Left lobe of liver (tissue), 2 donors: ENCODE measurements around the gene TSPAN6. TPM values are rescaled to one million over a fixed set of nuclear protein-coding genes. Genes with fewer than 3 reads are reported as not detected.

Experiments
- ATAC-seq: fragments of 200-7000 bp; cut with Tn5 transposase; one replicate; pipeline ENCODE4 v1.9.1; 2020; ENCODE audit warnings: mild to moderate bottlenecking, moderate library complexity
- DNase-seq: peaks from one replicate; pipeline ENCODE4 v3.0.0-alpha.2; 2020; ENCODE audit warnings: low spot score
- total RNA-seq: library from RNA; stranded (reverse); gene quantifications from one replicate; pipeline ENCODE4 v1.2.1, GENCODE V29; 2021
- donor health status: DM: no; HTN: no; CAD: no; lungs with moderate emphysema.
- donor health status: DM: no; HTN: yes; CAD: no.

The TSPAN6 gene
- total RNA-seq, 1 donor from 2014 or later, result 35.2 TPM

DNA sequence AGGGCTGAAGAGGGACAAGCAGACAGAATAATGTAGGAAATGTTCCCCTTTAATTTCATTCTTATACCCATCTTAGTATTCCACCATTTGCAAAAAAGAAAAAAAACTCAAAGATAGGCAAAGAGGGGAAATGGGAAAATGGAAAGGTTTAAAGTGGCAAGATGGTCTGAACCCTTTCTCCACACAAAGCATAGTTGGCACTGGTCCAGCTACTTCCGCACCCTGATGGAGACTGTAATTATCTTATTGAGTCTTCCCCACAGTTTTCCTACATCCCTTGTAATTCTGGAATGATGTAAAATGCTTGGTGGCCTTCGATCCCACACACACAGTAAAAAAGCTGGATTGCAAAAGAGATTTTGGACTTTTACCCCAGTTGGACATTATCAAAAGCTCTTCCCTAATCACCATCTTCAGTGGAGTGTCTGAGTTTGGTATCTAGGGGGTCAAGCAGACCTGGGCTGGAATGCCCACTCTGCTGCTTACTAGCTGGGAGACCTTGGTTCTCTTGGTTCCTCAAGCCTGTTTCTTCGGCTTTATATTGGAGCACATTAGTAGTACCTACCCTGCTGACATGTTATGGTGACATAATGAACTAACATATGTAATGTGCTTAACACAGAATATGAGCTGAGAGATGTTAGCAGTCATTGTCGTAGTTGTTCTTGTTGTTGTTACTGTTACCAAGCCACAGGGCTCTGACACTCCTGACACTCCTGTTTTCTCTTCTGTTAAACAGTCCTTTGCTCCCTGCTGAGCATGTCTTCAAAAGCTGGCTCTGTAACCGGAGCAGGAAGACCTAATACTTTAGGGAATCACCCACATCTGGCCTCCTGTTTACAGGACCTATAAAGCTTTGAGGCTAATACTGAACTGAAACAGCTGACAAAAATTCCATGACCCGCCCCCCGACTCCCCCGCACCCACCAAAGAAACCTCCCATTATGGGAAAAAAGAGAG lies 12.1 kb upstream of the TSPAN6 start:
- DNase-seq, result no peak

GRCh38 chrX:100647739-100648138 lies 11.1 kb upstream of the TSPAN6 start:
- peak; percentile 11 for ATAC-seq

More for the DNA sequence above, 12.1 kb upstream of the TSPAN6 start:
- ATAC-seq, result peak; percentile 42

DNA sequence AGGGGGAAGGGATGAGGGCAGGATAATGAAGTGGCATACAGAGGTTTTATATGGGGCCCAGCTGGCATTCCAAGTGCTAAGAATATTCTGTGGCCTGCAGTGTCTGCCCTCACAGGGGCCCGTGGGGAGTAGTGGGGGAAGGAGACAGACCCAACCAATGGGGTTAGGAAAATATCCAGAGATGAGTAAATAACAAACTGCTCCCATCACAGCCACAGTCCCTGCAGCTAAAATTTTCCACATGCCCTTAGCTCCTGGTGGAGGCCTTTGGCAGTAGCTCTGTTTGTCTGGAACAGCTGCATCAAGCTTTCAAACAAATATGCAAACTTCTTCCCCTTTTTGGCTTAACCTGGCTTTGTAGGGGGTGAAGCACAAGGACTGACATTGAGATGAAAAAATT lies 10.5 kb upstream of the TSPAN6 start:
- ATAC-seq, result peak; percentile 36
- DNase-seq, result no peak

More at GRCh38 chrX:100647739-100648138, 11.1 kb upstream of the TSPAN6 start:
- no peak for DNase-seq

DNA sequence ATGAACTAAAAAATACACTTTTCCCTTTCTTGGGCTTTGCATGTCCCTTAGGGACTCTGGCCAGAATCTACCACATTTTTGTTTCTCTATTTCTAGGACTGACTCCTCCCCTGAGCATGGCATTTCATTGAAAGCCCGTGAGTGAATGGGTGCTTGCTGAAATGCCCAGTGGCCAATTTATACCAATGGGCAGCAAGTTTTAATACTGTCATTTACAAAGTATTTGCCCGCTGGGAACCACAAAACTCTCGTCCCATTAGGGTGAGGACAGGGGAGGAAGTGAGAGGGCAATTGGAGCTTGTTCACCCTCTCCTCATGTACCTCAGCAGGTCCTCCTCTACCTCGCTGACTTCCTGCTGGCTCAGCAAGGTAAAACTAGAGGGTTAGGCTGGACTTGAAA lies 8.5 kb upstream of the TSPAN6 start:
- DNase-seq (no peak), ATAC-seq (no peak)

DNA sequence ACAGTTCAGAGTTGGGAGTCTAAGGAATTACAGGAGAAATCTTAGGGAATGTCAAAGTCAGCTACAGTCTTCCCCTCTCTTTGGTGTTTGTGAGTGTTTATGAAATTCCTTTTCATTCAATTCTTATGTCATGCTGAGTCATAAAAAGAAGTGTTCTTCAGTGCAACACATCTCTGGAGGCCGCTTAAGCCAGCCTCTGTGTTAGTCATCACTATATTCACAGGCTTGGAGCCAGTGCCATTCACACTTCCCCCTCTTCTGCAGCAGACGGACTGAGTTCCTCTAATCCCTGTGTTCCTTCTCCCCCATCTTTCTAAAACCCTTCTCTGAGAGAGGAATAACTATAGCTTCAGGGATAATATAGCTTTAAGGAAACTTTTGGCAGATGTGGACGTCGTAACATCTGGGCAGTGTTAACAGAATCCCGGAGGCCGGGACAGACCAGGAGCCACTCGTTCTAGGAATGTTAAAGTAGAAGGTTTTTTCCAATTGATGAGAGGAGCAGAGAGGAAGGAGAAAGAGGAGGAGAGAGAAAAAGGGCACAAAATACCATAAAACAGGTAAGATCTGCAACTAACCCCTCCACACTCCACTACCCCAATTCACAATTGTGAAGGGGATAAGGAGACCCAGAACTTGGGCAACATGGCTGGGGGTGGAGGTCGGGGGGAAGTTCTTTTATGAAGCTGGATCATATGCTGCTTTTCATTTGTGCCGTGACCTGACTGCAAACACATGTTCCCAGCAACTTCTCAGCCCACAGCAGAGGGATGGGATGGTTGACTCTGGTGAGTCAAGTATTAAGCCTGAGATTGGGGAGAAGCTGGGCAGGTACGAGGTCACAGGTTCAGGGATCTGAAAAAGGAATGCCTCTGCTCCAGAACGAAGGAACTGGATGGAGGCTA lies 7.6 kb upstream of the TSPAN6 start, which contains the start of gene SRPX2:
Gene SRPX2 (plus strand): TSS at position 244 of the 905 bp plus-strand sequence. CDS start 2,124 bp downstream, outside the sequence.
- no peak for ATAC-seq
- no peak for DNase-seq

DNA sequence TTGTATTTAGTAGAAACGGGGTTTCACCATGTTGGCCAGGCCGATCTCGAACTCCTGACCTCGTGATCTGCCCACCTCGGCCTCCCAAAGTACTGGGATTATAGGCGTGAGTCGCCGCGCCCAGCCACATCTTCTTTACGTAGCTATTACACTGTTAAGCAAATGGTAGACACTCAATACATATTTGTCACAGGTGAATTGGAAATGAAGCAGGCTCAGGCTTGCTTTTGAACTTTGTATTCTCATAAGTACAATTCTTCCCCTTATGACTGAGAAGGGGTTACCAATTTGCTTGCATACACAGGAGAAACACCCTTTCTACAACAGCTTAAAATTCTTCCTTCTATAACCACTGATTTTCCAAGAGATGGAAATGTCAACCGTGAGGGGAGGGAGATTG lies 6.6 kb upstream of the TSPAN6 start:
- ATAC-seq, result no peak

GRCh38 chrX:100642290-100642689 lies 5.7 kb upstream of the TSPAN6 start:
- ATAC-seq, result no peak
- no peak for DNase-seq

More for the DNA sequence above, 6.6 kb upstream of the TSPAN6 start:
- no peak for DNase-seq

- DNase-seq, result no peak
- peak; percentile 72 for ATAC-seq
Observed at GRCh38 chrX:100635989-100636320, 651 bp downstream of the TSPAN6 start.

DNA sequence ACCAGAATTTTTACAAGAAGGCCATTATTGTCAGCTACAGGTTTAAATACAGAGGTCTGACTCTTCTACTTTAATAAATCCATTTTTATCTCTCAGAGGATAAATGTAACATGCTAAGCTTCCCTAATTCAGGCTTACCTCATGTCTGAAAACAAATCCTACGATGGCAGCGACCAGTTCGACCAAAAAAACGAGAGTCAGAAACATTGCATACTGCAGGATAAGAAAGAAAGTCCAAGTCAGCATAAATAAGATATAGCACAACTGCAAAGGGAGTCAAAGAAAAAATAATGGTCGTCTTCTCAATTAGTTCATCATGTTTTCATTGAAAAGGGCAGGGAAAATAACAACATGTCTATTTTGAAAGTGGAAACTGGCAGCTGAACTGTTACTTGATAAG lies 1.6 kb downstream of the TSPAN6 start:
- ATAC-seq, result no peak

DNA sequence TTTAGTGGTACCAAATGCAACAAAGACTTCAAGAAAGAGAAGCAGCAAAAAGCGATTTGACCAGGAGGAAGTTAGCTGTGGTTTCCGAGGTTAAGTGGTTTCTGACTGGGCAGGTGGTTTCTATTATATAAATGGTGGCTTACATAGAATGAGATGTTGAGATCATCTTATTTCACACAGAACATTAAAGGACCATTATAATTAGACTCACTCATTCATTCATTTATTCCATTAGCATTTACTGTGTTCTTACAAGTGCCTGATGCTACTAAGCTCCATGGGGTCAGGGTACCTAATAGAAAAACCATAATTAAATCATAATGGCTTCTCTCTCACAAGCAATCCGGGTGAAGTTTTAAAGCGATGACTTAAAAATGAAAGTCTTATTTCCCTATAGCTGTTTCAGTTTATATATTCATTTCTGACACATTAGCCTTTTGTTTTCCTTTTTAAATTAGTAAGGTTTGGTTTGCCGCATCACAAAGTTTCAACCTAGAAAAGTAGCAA lies 10.6 kb downstream of the TSPAN6 start:
- ATAC-seq, result no peak
- no peak for DNase-seq

More for the DNA sequence above, 1.6 kb downstream of the TSPAN6 start:
- no peak for DNase-seq

- no peak for DNase-seq
- ATAC-seq, result no peak
Observed at GRCh38 chrX:100623001-100623400, 13.6 kb downstream of the TSPAN6 start.

DNA sequence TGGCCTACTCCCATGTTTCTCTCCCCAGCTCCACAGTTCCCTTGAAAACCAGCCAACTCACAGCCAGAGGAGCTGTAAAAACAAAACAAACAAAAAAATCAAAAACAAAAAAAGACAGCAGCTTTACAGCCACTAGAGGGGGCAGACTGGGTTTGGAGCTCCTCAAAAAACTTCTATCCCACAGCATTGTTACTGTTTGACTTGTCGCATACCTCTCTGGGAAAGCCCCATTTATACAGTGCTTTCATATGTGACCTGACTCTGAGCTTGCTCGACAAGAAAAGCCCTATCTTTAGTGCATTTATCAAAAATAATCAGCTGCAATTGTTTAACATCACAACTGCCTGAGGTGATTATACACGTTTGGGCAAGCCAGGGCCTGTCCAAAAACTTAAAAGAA lies 21.6 kb downstream of the TSPAN6 start:
- ATAC-seq (peak; percentile 92), DNase-seq (peak; percentile 46)

GRCh38 chrX:100611951-100612350 lies 24.7 kb downstream of the TSPAN6 start:
- ATAC-seq (no peak), DNase-seq (no peak)

- DNase-seq, result no peak
- no peak for ATAC-seq
Observed at GRCh38 chrX:100609591-100609990, 27.0 kb downstream of the TSPAN6 start.

DNA sequence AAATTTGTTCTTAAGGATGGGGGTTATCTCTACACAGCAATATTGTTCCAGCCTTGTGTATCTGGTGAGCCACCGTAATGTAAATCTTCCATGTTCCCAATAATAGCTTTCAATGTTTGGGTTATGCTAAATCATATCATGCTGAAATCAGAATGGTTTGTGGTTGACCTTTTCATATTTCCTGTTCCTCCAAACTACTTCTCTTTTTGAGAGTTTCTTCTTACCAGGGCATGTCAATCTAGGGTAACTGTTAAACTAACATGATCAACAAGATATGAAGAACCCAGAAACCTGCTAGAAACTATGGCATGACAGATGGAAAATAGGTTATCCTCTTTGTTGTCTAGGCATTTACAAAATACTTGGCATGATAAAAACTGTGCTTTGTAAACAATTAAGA lies 29.9 kb downstream of the TSPAN6 start:
- DNase-seq (no peak), ATAC-seq (no peak)

GRCh38 chrX:100600758-100601157 lies 35.8 kb downstream of the TSPAN6 start:
- ATAC-seq (peak; percentile 28), DNase-seq (no peak)

DNA sequence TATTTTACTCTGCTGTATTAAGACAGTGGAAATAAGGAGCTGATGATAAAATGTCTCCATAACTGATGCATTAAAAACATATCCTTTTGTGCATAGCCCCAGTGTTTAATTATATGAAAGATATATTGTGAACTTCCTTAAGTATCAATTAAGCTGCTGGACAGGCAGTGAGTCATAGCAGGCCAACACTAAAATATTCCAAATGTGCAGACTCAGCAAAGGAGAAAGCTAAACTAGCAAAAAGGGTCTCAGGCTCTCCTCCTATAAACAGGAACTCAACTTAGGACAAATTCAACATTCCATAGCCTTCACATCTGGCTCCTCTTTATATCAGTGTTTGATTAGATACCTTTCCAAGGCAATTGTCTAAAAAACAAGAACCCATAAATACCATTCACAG lies 36.3 kb downstream of the TSPAN6 start:
- ATAC-seq (no peak), DNase-seq (no peak)

GRCh38 chrX:100599456-100599855 lies 37.1 kb downstream of the TSPAN6 start:
- no peak for ATAC-seq
- no peak for DNase-seq

- ATAC-seq, result no peak
- no peak for DNase-seq
Observed at GRCh38 chrX:100596601-100597000, 40.0 kb downstream of the TSPAN6 start.

DNA sequence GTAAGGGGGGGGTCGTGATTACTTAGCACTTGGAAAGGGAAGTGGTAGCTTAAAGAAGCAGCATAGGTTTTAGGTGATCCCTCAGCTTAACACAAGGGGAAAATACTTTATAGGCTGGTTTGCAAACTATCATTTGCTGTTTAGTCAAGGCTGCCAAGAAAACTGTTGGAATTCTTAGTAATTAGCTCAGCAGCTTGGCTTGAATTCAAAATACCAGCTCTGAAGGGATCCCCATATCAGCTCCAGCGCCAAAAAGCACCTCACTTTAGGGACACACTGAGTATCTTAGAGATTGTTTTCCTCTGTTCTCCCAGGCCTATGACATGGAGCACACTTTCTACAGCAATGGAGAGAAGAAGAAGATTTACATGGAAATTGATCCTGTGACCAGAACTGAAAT lies 43.0 kb downstream of the TSPAN6 start:
- no peak for DNase-seq
- no peak for ATAC-seq

DNA sequence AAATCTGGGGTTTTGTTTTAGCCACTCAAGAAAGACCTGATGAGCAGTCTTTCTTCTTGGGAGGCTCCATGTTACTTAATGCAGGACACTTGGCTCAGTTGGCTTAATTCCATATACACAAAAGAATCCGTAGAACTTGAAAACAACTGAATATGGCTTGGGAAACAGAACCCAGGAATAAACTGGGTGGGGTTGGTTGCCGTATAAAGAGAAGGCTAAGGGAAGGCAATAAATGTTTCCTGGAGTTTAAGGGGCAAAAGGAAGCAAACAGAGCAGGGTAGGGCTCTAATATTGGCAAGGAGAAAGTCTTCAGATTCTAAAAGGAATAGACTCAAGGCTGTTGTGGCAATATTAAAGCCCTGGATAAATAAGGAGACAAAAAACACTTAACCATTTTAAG lies 43.5 kb downstream of the TSPAN6 start:
- ATAC-seq (no peak), DNase-seq (no peak)
